Epithelial cell of prostate (primary cell): Measurements from ENCODE around the gene CNKSR1.

Experiments
- DNase-seq: peaks from one replicate; pipeline ENCODE4 v3.0.0-alpha.2; 2011; ENCODE audit warnings: low read depth, low spot score
- H3K27ac ChIP-seq: fragments of 450-650 bp; 2 replicates; pipeline ENCODE4 v1.5.1; 2017; ENCODE audit warnings: mild to moderate bottlenecking

The CNKSR1 gene

GRCh38 chr1:26158908-26159742 lies 18.2 kb upstream of the CNKSR1 start, which contains the start of gene FAM110D:
TSS of gene FAM110D (plus strand) at chr1:26159079. CDS start at chr1:26161292, 2,213 bp downstream.
- H3K27ac ChIP-seq, result no peak within 1 kb of the TSS
- no peak for DNase-seq

- H3K27ac ChIP-seq, result no peak overlapping the region
- no peak for DNase-seq
These were observed 17.6 kb upstream of the CNKSR1 start for GRCh38 chr1:26159743-26160039.

- no peak for DNase-seq
These were observed 16.5 kb upstream of the CNKSR1 start for GRCh38 chr1:26160527-26161414.

GRCh38 chr1:26161415-26162219 lies 15.7 kb upstream of the CNKSR1 start:
- H3K27ac ChIP-seq, result no peak overlapping the region
- no peak for DNase-seq

More at GRCh38 chr1:26160527-26161414, 16.5 kb upstream of the CNKSR1 start:
- no peak overlapping the region for H3K27ac ChIP-seq

- no peak for DNase-seq
These were observed 15.0 kb upstream of the CNKSR1 start for GRCh38 chr1:26162220-26162709.

GRCh38 chr1:26163684-26164035 lies 13.6 kb upstream of the CNKSR1 start:
- no peak for DNase-seq
- H3K27ac ChIP-seq, result no peak overlapping the region

More at GRCh38 chr1:26162220-26162709, 15.0 kb upstream of the CNKSR1 start:
- H3K27ac ChIP-seq, result no peak overlapping the region

GRCh38 chr1:26164036-26164860 lies 13.0 kb upstream of the CNKSR1 start:
- no peak overlapping the region for H3K27ac ChIP-seq
- DNase-seq, result no peak

GRCh38 chr1:26164861-26165842 lies 12.1 kb upstream of the CNKSR1 start:
- H3K27ac ChIP-seq, result no peak overlapping the region
- DNase-seq, result no peak

- no peak overlapping the region for H3K27ac ChIP-seq
- no peak for DNase-seq
These were observed 10.5 kb upstream of the CNKSR1 start for GRCh38 chr1:26166719-26167281.

GRCh38 chr1:26168410-26169197 lies 8.7 kb upstream of the CNKSR1 start, which contains the start of gene C1orf232:
TSS of gene C1orf232 (minus strand) at chr1:26168963. CDS start at chr1:26168499, 464 bp downstream.
- no peak for DNase-seq
- peak within 1 kb of the TSS; percentile 30 for H3K27ac ChIP-seq

GRCh38 chr1:26169198-26169554 lies 8.1 kb upstream of the CNKSR1 start:
- no peak overlapping the region for H3K27ac ChIP-seq
- no peak for DNase-seq

- peak; percentile 33 for DNase-seq
- peak within 1 kb of the TSS; percentile 30 for H3K27ac ChIP-seq
These were observed 7.4 kb upstream of the CNKSR1 start, which contains the start of gene ZNF593 for GRCh38 chr1:26169669-26170471. TSS of gene ZNF593 (plus strand) at chr1:26169908. CDS start at chr1:26169984, 76 bp downstream.

- no peak for DNase-seq
- peak overlapping the region; percentile 30 for H3K27ac ChIP-seq
These were observed 6.8 kb upstream of the CNKSR1 start for GRCh38 chr1:26170472-26170821.

GRCh38 chr1:26171084-26172072 lies 5.9 kb upstream of the CNKSR1 start, which contains the start of gene ZNF593OS:
TSS of gene ZNF593OS (minus strand) at chr1:26171832. CDS start at chr1:26171661, 171 bp downstream.
- no peak for DNase-seq
- no peak within 1 kb of the TSS for H3K27ac ChIP-seq

- DNase-seq, result no peak
- no peak overlapping the region for H3K27ac ChIP-seq
These were observed 1.9 kb upstream of the CNKSR1 start for GRCh38 chr1:26175346-26175745.
